Right atrium auricular region (tissue), 2 donors: Measurements from ENCODE around the gene FKBP6. TPM values are rescaled to one million over a fixed set of nuclear protein-coding genes. Genes with fewer than 3 reads are reported as not detected.
A peak's percentile ranks its signal among the peaks of the same experiment; 100 is the strongest.
"Not testable (repeated sequence)": the region's sequence is repeated elsewhere in the genome, so short reads cannot be mapped to it uniquely, and the experiment has no call there.

Source experiments
- DNase-seq: peaks from one replicate; pipeline ENCODE4 v3.0.0-alpha.2; 2019; ENCODE audit warnings: low spot score
- H3K27ac ChIP-seq, 2 donors: fragments of 200-600 bp; sonication (generic); 1 replicate in 1 of 2; 2 replicates in 1 of 2; pipeline ENCODE4 v1.5.1; 2016 to 2019
- H3K27me3 ChIP-seq, 2 donors: fragments of 200-600 bp; sonication (generic); one replicate each; pipeline versions ENCODE4 v1.5.1 to v1.6.0; 2017 to 2019
- H3K36me3 ChIP-seq: fragments of 200-600 bp; sonication (generic); one replicate; pipeline ENCODE4 v1.5.1; 2016
- H3K4me1 ChIP-seq, 2 donors: fragments of 200-600 bp; sonication (generic); one replicate each; pipeline versions ENCODE4 v1.5.1 to v1.6.0; 2017 to 2019
- H3K4me3 ChIP-seq, 2 donors: fragments of 200-600 bp; sonication (generic); 1 replicate in 1 of 2; 2 replicates in 1 of 2; pipeline ENCODE4 v1.5.1; 2017 to 2019; ENCODE audit warnings: mild to moderate bottlenecking in 1 of 2, moderate library complexity in 1 of 2
- H3K9me3 ChIP-seq, 2 donors: fragments of 200-600 bp; sonication (generic); one replicate each; pipeline ENCODE4 v1.5.1; 2019
- CTCF ChIP-seq, 2 donors: fragments of 200-600 bp; sonication (generic); IDR thresholded peaks; one replicate each; pipeline ENCODE4 v1.5.1; 2019; ENCODE audit warnings: antibody characterized with exemption in 2 of 2
- total RNA-seq, 2 donors: library from RNA; depleted of rRNA; stranded (reverse); fragments of >200 nt; gene quantifications; one replicate each; pipeline ENCODE4 v1.1.0, GENCODE V29; 2016

Gene FKBP6
- total RNA-seq, 2 donors from 2014 or later: not detected

- TF ChIP-seq CTCF (IDR thresholded peaks at IDR 0.05): no peak
- peak overlapping the region in 1 of 2 donors; percentile 9 for H3K4me3 ChIP-seq
- no peak overlapping the region for H3K27ac ChIP-seq
- no peaks in the 10 kb centered on the region for H3K4me1 ChIP-seq
- no peaks in the 10 kb centered on the region for H3K36me3 ChIP-seq
- H3K9me3 ChIP-seq: no peaks in the 10 kb centered on the region
- no peaks in the 10 kb centered on the region for H3K27me3 ChIP-seq
- no peak for DNase-seq
Measured at GRCh38 chr7:73397521-73398281, 69.7 kb downstream of the FKBP6 start.

- not testable (repeated sequence) for H3K27ac ChIP-seq, H3K9me3 ChIP-seq, H3K36me3 ChIP-seq, H3K27me3 ChIP-seq, H3K4me1 ChIP-seq
- DNase-seq: peak; percentile 79
- peak overlapping the region in 1 of 2 donors; percentile 28 for H3K4me3 ChIP-seq
Measured at GRCh38 chr7:73399185-73400050, 71.5 kb downstream of the FKBP6 start.

GRCh38 chr7:73404860-73405259, 76.9 kb downstream of the FKBP6 start:
- not testable (repeated sequence) for DNase-seq, H3K27ac ChIP-seq, H3K36me3 ChIP-seq, H3K4me3 ChIP-seq, H3K4me1 ChIP-seq, H3K9me3 ChIP-seq, H3K27me3 ChIP-seq

Other genes starting within 250 kb of the FKBP6 start
- not detected for gene SPDYE9, start 242.1 kb upstream of the FKBP6 start, total RNA-seq
- gene NSUN5, start 19.3 kb upstream of the FKBP6 start, total RNA-seq: 10 to 100 TPM; 13.0 to 15.8 TPM
- not detected for gene TRIM50, start 79 bp upstream of the FKBP6 start, total RNA-seq
- gene FZD9, start 105.6 kb downstream of the FKBP6 start, total RNA-seq: under 1 TPM in 1 of 2 donors, not detected in 1; 0.47 TPM
- gene BAZ1B, start 194.1 kb downstream of the FKBP6 start, total RNA-seq: 10 to 100 TPM; 29.0 to 37.7 TPM
- 100 to 1,000 TPM; 108 to 128 TPM for gene BCL7B, start 229.5 kb downstream of the FKBP6 start, total RNA-seq